K562 (cell line): ENCODE data around the gene PTPRC.

ENCODE experiments used
- CHD1 ChIP-seq: fragments of 200-600 bp; sonication (generic); IDR thresholded peaks from one replicate; pipeline ENCODE4 v1.6.1; 2012; ENCODE audit warnings: mild to moderate bottlenecking, moderate library complexity, low read length, inconsistent platforms
- FOXJ3 ChIP-seq: sonication (generic); formaldehyde crosslinking; IDR thresholded peaks from 2 replicates; pipeline ENCODE4 v1.4.0; 2020; ENCODE audit warnings: mild to moderate bottlenecking, missing genetic modification reagents
- ZNF212 ChIP-seq: fragments of 450-650 bp; formaldehyde crosslinking; IDR thresholded peaks from 2 replicates; pipeline ENCODE4 v1.4.0; 2020; ENCODE audit warnings: mild to moderate bottlenecking
- TF ChIP-seq, protein P1 (sequence below): fragments of 250-450 bp; sonication (Bioruptor Pico); IDR thresholded peaks from 2 replicates; pipeline ENCODE4 v1.8.0; 2021; ENCODE audit warnings: moderate library complexity, mild to moderate bottlenecking, inconsistent platforms

- TF ChIP-seq, protein P1, sequence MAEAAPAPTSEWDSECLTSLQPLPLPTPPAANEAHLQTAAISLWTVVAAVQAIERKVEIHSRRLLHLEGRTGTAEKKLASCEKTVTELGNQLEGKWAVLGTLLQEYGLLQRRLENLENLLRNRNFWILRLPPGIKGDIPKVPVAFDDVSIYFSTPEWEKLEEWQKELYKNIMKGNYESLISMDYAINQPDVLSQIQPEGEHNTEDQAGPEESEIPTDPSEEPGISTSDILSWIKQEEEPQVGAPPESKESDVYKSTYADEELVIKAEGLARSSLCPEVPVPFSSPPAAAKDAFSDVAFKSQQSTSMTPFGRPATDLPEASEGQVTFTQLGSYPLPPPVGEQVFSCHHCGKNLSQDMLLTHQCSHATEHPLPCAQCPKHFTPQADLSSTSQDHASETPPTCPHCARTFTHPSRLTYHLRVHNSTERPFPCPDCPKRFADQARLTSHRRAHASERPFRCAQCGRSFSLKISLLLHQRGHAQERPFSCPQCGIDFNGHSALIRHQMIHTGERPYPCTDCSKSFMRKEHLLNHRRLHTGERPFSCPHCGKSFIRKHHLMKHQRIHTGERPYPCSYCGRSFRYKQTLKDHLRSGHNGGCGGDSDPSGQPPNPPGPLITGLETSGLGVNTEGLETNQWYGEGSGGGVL = no peak
- no peak for TF ChIP-seq ZNF212 (CRISPR knock-in tag)
- no peak for TF ChIP-seq CHD1
- no peak for TF ChIP-seq FOXJ3 (CRISPR knock-in tag)
These were observed 125.9 kb downstream of the PTPRC start for GRCh38 chr1:198764748-198765147.
